Colonic mucosa (tissue), 4 donors: Measurements from ENCODE around the gene MYORG. TPM values are rescaled to one million over a fixed set of nuclear protein-coding genes. Genes with fewer than 3 reads are reported as not detected.
"Not testable (repeated sequence)": the region's sequence is repeated elsewhere in the genome, so short reads cannot be mapped to it uniquely, and the experiment has no call there.

Experiments
- DNase-seq: peaks from one replicate; pipeline ENCODE4 v3.0.0-alpha.2; 2020
- H3K27ac ChIP-seq: fragments of 200-600 bp; one replicate; pipeline ENCODE4 v1.8.0; 2021
- H3K27me3 ChIP-seq: fragments of 200-600 bp; one replicate; pipeline ENCODE4 v1.8.0; 2021
- H3K36me3 ChIP-seq: fragments of 200-600 bp; one replicate; pipeline ENCODE4 v1.8.0; 2021
- H3K4me1 ChIP-seq: fragments of 200-600 bp; one replicate; pipeline ENCODE4 v1.8.0; 2021; ENCODE audit warnings: mild to moderate bottlenecking
- H3K4me3 ChIP-seq: fragments of 200-600 bp; one replicate; pipeline ENCODE4 v1.8.0; 2021
- H3K9ac ChIP-seq, 2 donors: one replicate each; pipeline ENCODE4 v1.7.0; 2013; ENCODE audit warnings: control low read depth in 2 of 2, low read depth in 2 of 2, low read length in 2 of 2
- H3K9me3 ChIP-seq: fragments of 200-600 bp; one replicate; pipeline ENCODE4 v1.8.0; 2021
- CTCF ChIP-seq: fragments of 200-600 bp; IDR thresholded peaks from one replicate; pipeline ENCODE4 v1.8.0; 2022; ENCODE audit warnings: antibody characterized with exemption, mild to moderate bottlenecking
- intact Hi-C: fragments of 100-400 bp; cut with DNase I; formaldehyde crosslinking; loops from one replicate; pipeline ENCODE4 v1.14.1; 2022
- total RNA-seq, 2 donors: library from RNA; stranded (reverse); fragmentation: NEBNext Ultra II Directional in 1 of 2; extraction: Animal tissue kit (Norgen Biotek cat#: 25700) in 1 of 2; gene quantifications; one replicate each; pipeline ENCODE4 v1.2.1, GENCODE V29; 2021
- donor health status: healthy.
- donor health status: DM: no; HTN: no; CAD: no.
- donor health status: DM: no; HTN: no; CAD: no.

MYORG gene
- total RNA-seq, 2 donors from 2014 or later = 57.0 to 68.6 TPM

GRCh38 chr9:34365282-34365681 is 11.4 kb downstream of the MYORG start:
- H3K9ac ChIP-seq = no peak overlapping the region
- H3K9me3 ChIP-seq = no peaks in the 10 kb centered on the region
- no peaks in the 10 kb centered on the region for H3K4me1 ChIP-seq
- no peak overlapping the region for H3K27ac ChIP-seq
- DNase-seq = no peak
- intact Hi-C loops = no loop called here
- no peaks in the 10 kb centered on the region for H3K36me3 ChIP-seq
- H3K4me3 ChIP-seq = no peak overlapping the region
- no peak for TF ChIP-seq CTCF
- H3K27me3 ChIP-seq = no peaks in the 10 kb centered on the region

DNA sequence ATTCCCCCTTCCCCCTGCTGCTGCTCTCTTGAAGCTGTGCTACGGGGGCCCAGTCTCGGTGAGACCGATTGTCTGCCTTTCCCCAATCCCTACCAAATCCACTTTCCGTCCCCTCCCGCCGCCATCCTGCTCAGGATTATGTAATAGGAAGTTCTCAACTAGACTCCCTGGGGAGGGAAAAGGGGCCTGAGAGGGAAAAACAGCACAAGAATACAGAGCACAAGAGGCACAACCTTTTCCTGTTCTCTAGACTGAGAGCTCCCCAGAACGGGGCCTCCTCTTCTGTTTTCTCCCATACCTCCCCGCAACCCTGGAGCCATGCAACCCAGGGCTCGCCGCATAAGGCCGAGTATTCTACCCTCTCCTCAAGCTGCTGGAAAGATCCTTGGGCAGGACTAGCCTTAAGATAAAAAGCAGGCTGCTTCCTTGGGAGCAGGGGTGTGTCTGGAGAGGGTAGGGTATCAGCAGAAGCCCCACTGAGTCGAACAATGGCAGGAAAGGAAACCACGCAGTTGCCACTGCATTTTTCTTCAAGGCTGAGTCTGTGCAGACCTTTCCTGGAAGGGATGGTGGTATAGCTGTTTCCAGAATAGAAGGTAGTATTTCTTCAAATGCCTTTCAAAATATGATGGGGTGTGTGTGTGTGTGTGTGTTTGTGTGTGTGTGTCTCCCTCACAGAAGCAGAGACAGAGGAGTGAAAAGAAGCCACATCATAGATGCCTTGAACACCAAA is 12.9 kb downstream of the MYORG start:
- DNase-seq = no peak
- no peak for TF ChIP-seq CTCF
- intact Hi-C loops = no loop called here
- Histone ChIP-seq H3K9ac (no peak overlapping the region), H3K27ac (no peak overlapping the region), H3K4me1 (no peaks in the 10 kb centered on the region), H3K36me3 (no peaks in the 10 kb centered on the region), H3K9me3 (no peaks in the 10 kb centered on the region), H3K27me3 (no peaks in the 10 kb centered on the region), H3K4me3 (no peak overlapping the region)

- H3K9ac ChIP-seq = no peak overlapping the region
- no peaks in the 10 kb centered on the region for H3K9me3 ChIP-seq
- no peak for TF ChIP-seq CTCF
- no peaks in the 10 kb centered on the region for H3K4me1 ChIP-seq
- no peaks in the 10 kb centered on the region for H3K27me3 ChIP-seq
- H3K27ac ChIP-seq = no peak overlapping the region
- DNase-seq = no peak
- intact Hi-C loops = no loop called here
- no peaks in the 10 kb centered on the region for H3K36me3 ChIP-seq
- H3K4me3 ChIP-seq = no peak overlapping the region
Measured at GRCh38 chr9:34362614-34363214, 14.0 kb downstream of the MYORG start.

DNA sequence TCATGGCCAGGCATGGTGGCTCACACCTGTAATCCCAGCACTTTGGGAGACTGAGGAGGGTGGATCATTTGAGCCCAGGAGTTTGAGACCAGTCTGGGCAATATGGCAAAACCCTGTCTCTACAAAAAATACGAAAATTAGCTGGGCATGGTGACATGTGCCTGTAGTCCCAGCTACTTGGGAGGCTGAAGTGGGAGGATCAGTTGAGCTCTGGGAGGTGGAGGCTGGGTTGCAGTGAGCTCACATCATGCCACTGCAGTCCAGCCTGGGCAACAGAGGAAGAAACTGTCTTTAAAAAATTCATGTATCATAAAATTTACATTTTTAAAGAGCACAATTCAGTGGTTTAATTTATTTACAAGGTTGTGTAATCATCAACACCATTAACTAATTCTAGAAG is 23.7 kb downstream of the MYORG start:
- intact Hi-C loops, H3K27me3 ChIP-seq, H3K4me3 ChIP-seq: not testable (repeated sequence)

GRCh38 chr9:34352122-34352652 is 24.5 kb downstream of the MYORG start:
- H3K4me3 ChIP-seq, H3K4me1 ChIP-seq, H3K27me3 ChIP-seq, DNase-seq, H3K9me3 ChIP-seq, H3K36me3 ChIP-seq, H3K27ac ChIP-seq, intact Hi-C loops, H3K9ac ChIP-seq: not testable (repeated sequence)

More for the DNA sequence above, 23.7 kb downstream of the MYORG start:
- DNase-seq, H3K4me1 ChIP-seq, H3K27ac ChIP-seq, H3K9ac ChIP-seq, H3K9me3 ChIP-seq, H3K36me3 ChIP-seq: not testable (repeated sequence)

- Histone ChIP-seq H3K27me3 (no peaks in the 10 kb centered on the region), H3K4me1 (no peaks in the 10 kb centered on the region), H3K36me3 (no peaks in the 10 kb centered on the region), H3K4me3 (no peak overlapping the region), H3K27ac (no peak overlapping the region), H3K9ac (no peak overlapping the region), H3K9me3 (no peaks in the 10 kb centered on the region)
- DNase-seq = no peak
- TF ChIP-seq CTCF = no peak
- intact Hi-C loops = no loop called here
Measured at GRCh38 chr9:34349324-34349723, 27.4 kb downstream of the MYORG start.
